Muscle layer of duodenum (tissue), 2 donors: ENCODE measurements around the gene PRPF40A.

Experiments
- H3K27ac ChIP-seq: one replicate; pipeline ENCODE4 v1.7.0; 2013; ENCODE audit warnings: mild to moderate bottlenecking, low read length
- H3K27me3 ChIP-seq: one replicate; pipeline ENCODE4 v1.7.0; 2013; ENCODE audit warnings: low read depth, mild to moderate bottlenecking, control low read depth, low read length
- H3K36me3 ChIP-seq, 2 donors: one replicate each; pipeline ENCODE4 v1.7.0; 2013; ENCODE audit warnings: low read length in 2 of 2, control low read depth in 1 of 2, mild to moderate bottlenecking in 1 of 2; ENCODE audit not compliant: insufficient read depth in 2 of 2, control insufficient read depth in 1 of 2
- H3K4me1 ChIP-seq, 2 donors: one replicate each; pipeline ENCODE4 v1.7.0; 2013; ENCODE audit warnings: low read length in 2 of 2, mild to moderate bottlenecking in 2 of 2, control low read depth in 1 of 2, moderate library complexity in 1 of 2; ENCODE audit not compliant: insufficient read depth in 2 of 2, control insufficient read depth in 1 of 2
- H3K4me3 ChIP-seq, 2 donors: one replicate each; pipeline ENCODE4 v1.7.0; 2013; ENCODE audit warnings: low read length in 2 of 2, low read depth in 1 of 2, mild to moderate bottlenecking in 1 of 2
- H3K9me3 ChIP-seq, 2 donors: one replicate each; pipeline ENCODE4 v1.7.0; 2013; ENCODE audit warnings: low read length in 2 of 2, control low read depth in 1 of 2, mild to moderate bottlenecking in 1 of 2; ENCODE audit not compliant: control insufficient read depth in 1 of 2
- donor health status: healthy.

The PRPF40A gene

GRCh38 chr2:152648336-152648735, 68.9 kb downstream of the PRPF40A start:
- Histone ChIP-seq H3K9me3 (no peaks in the 10 kb centered on the region), H3K4me1 (peaks cover 0 to 17% of the 10 kb centered on the region in 2 donors), H3K36me3 (peaks cover 2 to 14% of the 10 kb centered on the region in 2 donors), H3K27ac (no peak overlapping the region), H3K4me3 (no peak overlapping the region), H3K27me3 (no peaks in the 10 kb centered on the region)

- H3K4me1 ChIP-seq, result peaks cover 0 to 17% of the 10 kb centered on the region in 2 donors
- no peaks in the 10 kb centered on the region for H3K9me3 ChIP-seq
- H3K27ac ChIP-seq, result peak overlapping the region; percentile 32
- peak overlapping the region in 1 of 2 donors; percentile 33 for H3K4me3 ChIP-seq
- H3K27me3 ChIP-seq, result no peaks in the 10 kb centered on the region
- peaks cover 3 to 12% of the 10 kb centered on the region in 2 donors for H3K36me3 ChIP-seq
Observed at GRCh38 chr2:152647552-152647951, 69.7 kb downstream of the PRPF40A start.

- Histone ChIP-seq H3K4me1 (peaks cover 0 to 17% of the 10 kb centered on the region in 2 donors), H3K27me3 (no peaks in the 10 kb centered on the region), H3K9me3 (no peaks in the 10 kb centered on the region), H3K4me3 (no peak overlapping the region), H3K27ac (peak overlapping the region; percentile 32), H3K36me3 (peaks cover 3 to 13% of the 10 kb centered on the region in 2 donors)
Observed at GRCh38 chr2:152646775-152647174, 70.5 kb downstream of the PRPF40A start.

GRCh38 chr2:152646264-152646663, 71.0 kb downstream of the PRPF40A start:
- peaks cover 0 to 17% of the 10 kb centered on the region in 2 donors for H3K4me1 ChIP-seq
- no peaks in the 10 kb centered on the region for H3K9me3 ChIP-seq
- H3K4me3 ChIP-seq, result no peak overlapping the region
- H3K36me3 ChIP-seq, result peaks cover 6 to 18% of the 10 kb centered on the region in 2 donors
- H3K27ac ChIP-seq, result no peak overlapping the region
- H3K27me3 ChIP-seq, result no peaks in the 10 kb centered on the region

GRCh38 chr2:152644189-152644873, 72.9 kb downstream of the PRPF40A start:
- no peak overlapping the region for H3K4me3 ChIP-seq
- peaks cover 0 to 17% of the 10 kb centered on the region in 2 donors for H3K4me1 ChIP-seq
- H3K9me3 ChIP-seq, result no peaks in the 10 kb centered on the region
- H3K36me3 ChIP-seq, result peaks cover 19 to 27% of the 10 kb centered on the region in 2 donors
- H3K27me3 ChIP-seq, result no peaks in the 10 kb centered on the region
- H3K27ac ChIP-seq, result no peak overlapping the region

- Histone ChIP-seq H3K9me3 (no peaks in the 10 kb centered on the region), H3K4me3 (no peak overlapping the region), H3K27me3 (no peaks in the 10 kb centered on the region), H3K4me1 (no peaks in the 10 kb centered on the region), H3K27ac (no peak overlapping the region), H3K36me3 (peaks cover 37 to 42% of the 10 kb centered on the region in 2 donors)
Observed at GRCh38 chr2:152638590-152638989, 78.7 kb downstream of the PRPF40A start.

- Histone ChIP-seq H3K27me3 (no peaks in the 10 kb centered on the region), H3K4me3 (no peak overlapping the region), H3K4me1 (no peaks in the 10 kb centered on the region), H3K9me3 (no peaks in the 10 kb centered on the region), H3K27ac (no peak overlapping the region), H3K36me3 (peaks cover 34 to 42% of the 10 kb centered on the region in 2 donors)
Observed at GRCh38 chr2:152638056-152638455, 79.2 kb downstream of the PRPF40A start.

- Histone ChIP-seq H3K36me3 (peaks cover 38 to 46% of the 10 kb centered on the region in 2 donors), H3K4me1 (no peaks in the 10 kb centered on the region), H3K27ac (no peak overlapping the region), H3K27me3 (no peaks in the 10 kb centered on the region), H3K4me3 (no peak overlapping the region), H3K9me3 (no peaks in the 10 kb centered on the region)
Observed at GRCh38 chr2:152637251-152637650, 80.0 kb downstream of the PRPF40A start.

GRCh38 chr2:152635635-152636298, 81.5 kb downstream of the PRPF40A start:
- no peaks in the 10 kb centered on the region for H3K4me1 ChIP-seq
- no peak overlapping the region for H3K4me3 ChIP-seq
- peaks cover 36 to 42% of the 10 kb centered on the region in 2 donors for H3K36me3 ChIP-seq
- H3K27me3 ChIP-seq, result no peaks in the 10 kb centered on the region
- H3K9me3 ChIP-seq, result no peaks in the 10 kb centered on the region
- H3K27ac ChIP-seq, result no peak overlapping the region

- Histone ChIP-seq H3K36me3 (peaks cover 28 to 35% of the 10 kb centered on the region in 2 donors), H3K27me3 (no peaks in the 10 kb centered on the region), H3K4me1 (no peaks in the 10 kb centered on the region), H3K4me3 (no peak overlapping the region), H3K9me3 (no peaks in the 10 kb centered on the region), H3K27ac (no peak overlapping the region)
Observed at GRCh38 chr2:152632736-152633135, 84.5 kb downstream of the PRPF40A start.

GRCh38 chr2:152630466-152630865, 86.8 kb downstream of the PRPF40A start:
- Histone ChIP-seq H3K27me3 (no peaks in the 10 kb centered on the region), H3K4me1 (peaks cover 0 to 7% of the 10 kb centered on the region in 2 donors), H3K27ac (no peak overlapping the region), H3K36me3 (peaks cover 19 to 25% of the 10 kb centered on the region in 2 donors), H3K9me3 (no peaks in the 10 kb centered on the region), H3K4me3 (no peak overlapping the region)
